Stimulated activated CD4-positive, alpha-beta T cell treated with anti-CD3 and anti-CD28 coated beads, Interleukin-15, amount 100 ng/mL, for 48 hours (primary cell): ENCODE data around the gene MEIOC.

Source experiments
- DNase-seq, 2 donors: peaks; one replicate each; pipeline ENCODE4 v3.0.0-alpha.2; 2020; ENCODE audit warnings: low read depth in 2 of 2

The MEIOC gene

DNA sequence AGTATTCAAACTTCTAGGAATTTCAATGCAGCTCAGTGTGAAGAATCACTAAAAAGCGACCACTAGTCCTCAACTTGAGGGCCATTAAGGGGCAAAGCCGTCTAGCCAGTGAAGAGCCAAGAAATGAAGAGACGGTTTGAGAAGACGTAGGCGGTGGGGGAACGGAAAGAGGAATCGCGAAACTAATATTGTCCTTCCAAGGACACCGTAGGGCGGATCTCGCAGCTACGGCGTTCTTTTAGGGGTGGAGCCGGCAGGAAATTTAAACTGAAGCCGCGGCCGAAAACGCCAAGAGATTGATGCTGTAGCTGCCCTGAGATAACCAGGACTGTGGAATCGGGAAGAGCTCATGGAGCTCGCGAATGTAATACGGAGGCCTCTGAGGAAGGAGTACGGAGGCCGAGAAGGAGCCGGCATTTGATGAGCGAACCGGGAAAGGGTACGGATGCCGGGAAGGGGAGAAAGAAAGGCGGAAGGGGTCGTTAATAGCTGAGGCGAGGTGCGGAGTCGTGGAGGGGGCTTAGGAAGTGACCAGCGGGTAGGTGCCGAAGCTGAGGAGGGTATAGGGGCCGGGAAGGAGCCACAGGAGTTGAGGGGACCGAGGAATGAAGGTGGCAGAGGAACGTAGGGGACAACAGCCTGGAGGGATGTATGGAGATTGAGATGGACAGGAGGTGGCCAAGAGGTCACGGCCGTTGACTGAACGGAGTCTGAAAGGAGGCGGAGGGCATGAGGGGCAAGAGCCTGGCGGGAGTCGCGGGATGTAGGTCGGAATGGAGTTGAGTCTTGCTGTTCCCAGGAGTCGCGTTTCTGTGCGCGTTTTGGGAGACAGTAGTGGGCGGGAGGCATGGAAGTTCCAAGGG lies 52.4 kb downstream of the MEIOC start, which contains the start of gene DBF4B:
DBF4B (plus strand) TSS at position 265 of the 863 bp plus-strand sequence; CDS start at position 421, 156 bp downstream.
- peak; percentile 68 to 80 for DNase-seq

DNA sequence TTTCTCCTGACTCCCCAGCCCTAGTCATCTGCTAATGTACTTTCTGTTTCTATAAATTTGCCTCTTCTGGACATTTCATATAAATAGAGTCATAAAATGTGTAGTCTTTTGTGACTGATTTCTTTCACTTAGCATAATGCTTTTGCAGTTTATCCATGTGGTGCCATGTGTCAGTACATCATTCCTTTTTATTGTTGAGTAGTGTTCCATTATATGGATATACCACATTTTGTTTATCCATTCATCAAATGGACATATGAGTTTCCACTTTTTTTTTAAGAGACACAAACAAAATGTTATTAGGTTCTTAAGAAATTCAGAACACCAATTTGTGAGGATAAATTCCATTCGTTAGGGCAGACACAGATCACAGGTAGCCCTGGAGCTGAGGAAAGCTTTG lies 63.2 kb downstream of the MEIOC start:
- DNase-seq: no peak

DNA sequence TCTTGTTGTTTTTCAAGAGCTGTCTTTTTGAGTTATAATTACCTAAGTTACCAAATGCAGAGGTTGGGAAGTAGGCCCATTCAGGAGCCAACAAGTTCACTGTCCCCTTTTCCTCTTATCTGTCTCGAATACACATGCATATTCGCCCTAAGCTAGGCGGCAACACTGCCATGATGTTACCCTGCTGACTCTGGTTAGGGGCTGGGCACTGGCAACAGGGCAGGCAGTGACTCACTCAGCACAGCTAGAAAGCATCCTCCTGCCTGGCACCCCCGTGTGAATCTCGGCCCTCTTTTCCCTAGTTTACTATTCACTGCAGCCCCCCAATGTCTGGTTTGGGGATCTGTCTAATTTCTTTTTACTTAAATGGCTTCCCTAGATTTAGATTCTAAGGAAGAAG lies 66.0 kb downstream of the MEIOC start:
- DNase-seq: no peak
